ENCODE results near the gene LRBA.

Gene LRBA

DNA sequence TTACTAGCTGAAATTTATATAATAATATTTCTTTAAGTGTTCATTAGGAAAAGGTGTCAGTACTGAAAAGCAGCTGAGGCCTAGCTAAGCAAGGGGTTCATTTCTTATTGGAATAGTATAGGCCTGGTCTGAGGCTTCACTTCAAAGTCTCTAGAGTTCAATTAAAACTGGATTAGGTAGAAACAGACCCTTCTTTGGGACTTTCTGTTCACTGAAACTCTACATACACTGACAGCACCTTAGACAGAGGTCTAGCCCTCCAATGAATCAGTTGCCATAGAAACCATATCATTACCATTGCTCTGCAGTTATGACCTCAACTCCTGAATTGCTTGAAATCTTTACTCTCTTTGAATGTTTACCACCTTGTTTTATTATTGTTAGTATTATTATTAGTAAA lies 519.5 kb downstream of the LRBA start:
- no peak for DNase-seq (ENCODE audit: low read depth)

DNA sequence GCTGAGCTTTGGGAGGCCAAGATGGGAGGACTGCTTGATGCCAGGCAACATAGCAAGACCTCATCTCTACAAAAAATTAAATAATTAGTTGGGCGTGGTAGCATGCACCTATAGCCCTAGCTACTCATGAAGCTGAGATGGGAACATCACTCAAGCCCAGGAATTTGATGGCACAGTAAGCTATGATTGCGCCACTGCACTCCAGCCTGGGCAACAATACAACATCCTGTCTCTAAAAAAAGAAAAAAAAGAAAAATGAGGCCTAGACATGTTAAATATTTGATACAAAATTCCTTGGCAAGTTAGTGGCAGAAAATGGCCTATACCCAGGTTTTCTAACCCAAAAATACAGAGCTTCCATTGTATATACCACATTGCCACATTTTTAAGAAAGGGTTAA lies 521.2 kb downstream of the LRBA start:
- no peak for DNase-seq (ENCODE audit: low read depth)

DNA sequence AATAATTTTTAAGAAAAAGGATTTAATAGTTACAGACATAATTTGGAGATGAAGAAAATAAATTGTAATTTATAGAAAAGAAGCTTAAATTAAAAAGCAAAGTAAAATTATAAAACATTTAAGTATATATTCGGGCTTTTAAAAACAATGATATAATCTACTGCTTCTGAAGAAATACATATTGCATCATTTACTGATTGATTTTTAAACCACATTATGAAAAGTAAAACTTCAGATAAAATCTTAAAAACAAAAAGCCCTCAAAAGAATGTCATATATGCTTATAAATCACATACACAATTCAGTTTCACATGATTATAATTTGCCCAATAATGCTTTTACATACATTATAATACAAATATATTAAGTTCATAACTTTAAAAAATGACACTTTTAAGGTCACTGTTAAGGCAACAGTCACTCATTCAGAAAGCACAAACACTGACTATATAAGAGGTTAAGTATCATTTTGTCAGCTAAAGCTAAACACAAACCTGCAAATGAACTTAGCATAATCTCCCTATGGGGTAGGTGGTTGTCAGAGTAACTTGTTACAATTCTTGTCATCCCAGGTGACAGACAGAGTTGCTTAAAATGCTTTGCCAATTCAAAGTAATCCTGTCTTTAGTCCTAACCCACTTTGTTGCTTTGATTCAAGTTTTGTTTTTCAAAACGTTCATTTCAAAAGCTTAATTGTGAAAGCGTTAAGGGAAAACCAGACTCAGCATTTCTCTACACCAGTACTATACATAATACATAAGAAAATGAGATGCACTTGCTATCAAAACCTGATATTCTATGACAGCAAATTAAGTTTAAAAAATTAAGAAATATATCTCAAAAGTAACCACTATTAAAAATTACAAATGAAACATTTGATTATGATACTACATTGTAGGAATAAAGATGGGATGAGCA lies 523.7 kb downstream of the LRBA start:
- no peak for DNase-seq (ENCODE audit: low read depth)

DNA sequence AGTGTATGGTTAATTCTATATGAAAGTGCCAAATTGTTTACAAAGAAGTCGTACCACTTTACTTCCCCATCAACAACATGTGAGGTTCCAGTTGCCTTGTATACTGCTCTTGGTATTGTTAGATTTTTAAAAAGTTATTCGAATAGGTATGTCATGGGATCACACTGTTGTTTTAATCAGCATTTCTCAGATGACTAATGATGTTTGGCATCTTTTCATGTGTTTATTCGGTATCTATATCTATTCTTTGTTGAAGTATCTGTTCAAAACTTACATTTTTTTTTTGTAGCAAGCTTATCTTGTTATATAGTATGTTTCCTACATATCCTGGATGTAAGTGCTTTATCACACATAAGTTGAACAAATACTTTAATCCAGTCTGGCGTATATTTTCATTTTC lies 532.5 kb downstream of the LRBA start:
- DNase-seq (ENCODE audit: low read depth): no peak

DNA sequence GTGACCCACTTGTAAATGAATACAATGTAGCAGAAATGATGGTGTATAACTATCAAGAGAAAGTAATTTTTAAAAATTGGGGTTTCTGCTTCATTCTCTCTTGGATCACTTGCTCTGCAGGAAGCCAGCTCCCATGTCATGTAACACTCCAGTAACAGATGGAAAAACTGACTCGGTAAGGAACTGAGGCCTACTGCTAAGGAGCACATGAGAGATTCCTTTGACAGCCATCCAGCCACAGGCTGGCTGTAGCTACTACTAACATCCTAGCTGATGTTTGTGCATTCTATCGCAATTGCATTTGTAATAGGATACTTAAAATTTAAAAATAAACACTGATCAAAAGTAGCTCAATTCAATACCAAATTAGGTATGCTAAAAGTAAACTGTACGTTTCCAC lies 535.4 kb downstream of the LRBA start:
- DNase-seq (ENCODE audit: low read depth): no peak

DNA sequence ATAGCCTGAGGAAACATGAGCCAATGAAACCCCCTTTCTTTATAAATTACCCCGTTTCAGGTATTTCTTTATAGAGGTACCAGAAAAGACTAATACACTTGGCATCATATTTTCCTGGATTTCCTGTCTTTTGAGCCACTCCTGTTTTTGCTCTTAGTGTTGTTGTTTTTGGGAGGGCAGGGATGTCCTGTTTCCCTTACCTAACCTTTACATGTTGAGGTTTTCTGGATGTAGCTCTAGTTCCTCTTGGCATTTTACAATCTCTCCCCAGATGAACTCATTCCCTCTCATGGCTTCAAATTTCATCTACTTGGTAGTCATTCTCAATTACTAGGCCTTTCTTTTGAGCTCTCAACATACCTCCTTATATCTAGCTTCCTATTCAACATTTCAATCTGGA lies 537.2 kb downstream of the LRBA start:
- no peak for DNase-seq (ENCODE audit: low read depth)

DNA sequence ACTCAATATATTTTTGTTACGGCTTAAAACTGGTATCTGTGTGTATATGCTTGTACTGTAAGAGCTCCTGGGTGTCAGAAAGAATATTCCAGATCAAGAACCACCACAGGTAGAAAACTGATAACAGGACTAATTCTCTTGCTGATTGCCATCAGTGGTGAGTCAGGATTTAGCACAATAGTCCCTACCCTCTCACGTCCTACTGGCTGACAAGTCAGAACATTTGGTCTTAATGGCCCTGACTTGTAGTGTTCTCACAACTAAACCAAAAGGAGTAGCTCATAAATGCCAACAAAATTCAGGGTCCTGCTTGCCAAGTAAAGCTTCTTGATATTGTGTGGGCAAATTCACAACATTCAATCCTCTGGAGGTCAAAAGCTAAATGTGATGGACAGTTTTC lies 538.3 kb downstream of the LRBA start:
- DNase-seq (ENCODE audit: low read depth): no peak

DNA sequence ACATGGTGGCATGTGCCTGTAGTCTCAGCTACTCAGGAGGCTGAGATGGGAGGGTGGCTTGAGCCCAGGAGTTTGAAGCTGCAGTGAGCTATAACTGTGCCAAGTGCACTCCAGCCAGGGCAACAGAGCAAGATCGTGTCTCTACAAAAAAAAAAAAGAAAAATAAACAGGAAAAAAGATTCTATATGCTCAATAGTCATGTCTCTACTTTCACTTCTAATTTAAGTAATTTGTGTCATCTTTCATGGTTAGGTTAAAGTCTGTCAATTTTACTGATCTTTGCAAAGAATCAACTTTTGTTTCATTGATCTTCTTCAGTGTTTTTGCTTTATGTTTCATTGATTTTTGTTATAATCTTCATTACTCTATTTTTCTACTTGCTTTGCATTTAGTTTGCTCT lies 539.3 kb downstream of the LRBA start:
- no peak for DNase-seq (ENCODE audit: low read depth)

DNA sequence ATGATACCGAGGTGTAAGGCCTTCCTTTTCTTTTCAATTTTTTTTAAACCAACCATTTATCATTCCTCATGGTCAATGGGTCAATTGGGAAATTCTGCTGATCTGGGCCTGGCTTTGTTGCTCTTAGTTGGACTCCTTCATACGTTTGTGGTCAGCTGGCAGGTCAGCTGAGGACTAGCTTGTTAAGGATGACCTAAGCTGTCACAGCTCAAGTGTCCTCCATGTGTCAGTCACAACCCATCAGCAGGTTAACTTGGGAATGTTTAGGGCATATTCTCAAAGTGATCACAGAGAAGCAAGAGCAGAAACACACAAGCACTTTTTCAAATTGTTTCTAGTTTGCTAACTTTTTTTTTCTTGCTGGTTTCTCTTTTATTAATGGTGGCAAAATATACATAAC lies 550.6 kb downstream of the LRBA start:
- no peak for DNase-seq (ENCODE audit: low read depth)

DNA sequence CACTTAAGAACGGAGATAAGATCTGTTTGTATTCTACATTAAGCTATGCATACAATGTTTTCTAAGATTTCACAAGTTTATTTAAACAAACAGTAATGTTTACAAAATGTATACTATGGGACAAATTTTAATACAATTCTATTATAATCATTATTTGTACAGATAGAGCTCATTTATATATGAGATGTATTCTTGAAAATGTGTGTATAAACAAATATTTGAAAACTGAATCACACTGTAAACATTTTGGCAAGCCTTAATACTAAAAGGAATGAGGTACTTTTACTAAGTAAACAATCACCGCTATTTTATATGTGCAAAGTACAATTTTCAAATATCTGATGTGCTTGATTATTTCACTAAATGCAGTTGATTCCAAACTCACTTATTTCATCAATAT lies 552.3 kb downstream of the LRBA start:
- DNase-seq (ENCODE audit: low read depth): no peak

DNA sequence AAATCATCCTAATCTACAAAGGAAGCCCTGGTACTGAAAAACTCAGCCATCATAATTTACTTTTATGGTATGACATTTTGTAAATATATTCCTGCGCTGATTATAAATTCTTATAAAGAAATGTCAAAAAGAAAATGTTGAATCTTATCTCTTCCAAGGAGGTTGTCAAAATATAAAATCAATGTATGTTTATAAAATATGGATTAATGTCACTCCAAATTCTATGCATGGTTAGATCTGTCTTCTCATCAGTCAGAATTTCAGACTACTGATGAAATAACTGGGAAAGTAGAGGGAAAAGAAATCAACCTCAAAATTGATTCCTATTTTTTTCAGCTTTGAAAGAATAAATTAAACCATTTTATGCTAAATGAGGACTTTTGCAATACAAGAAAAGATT lies 553.1 kb downstream of the LRBA start:
- no peak for DNase-seq (ENCODE audit: low read depth)

DNA sequence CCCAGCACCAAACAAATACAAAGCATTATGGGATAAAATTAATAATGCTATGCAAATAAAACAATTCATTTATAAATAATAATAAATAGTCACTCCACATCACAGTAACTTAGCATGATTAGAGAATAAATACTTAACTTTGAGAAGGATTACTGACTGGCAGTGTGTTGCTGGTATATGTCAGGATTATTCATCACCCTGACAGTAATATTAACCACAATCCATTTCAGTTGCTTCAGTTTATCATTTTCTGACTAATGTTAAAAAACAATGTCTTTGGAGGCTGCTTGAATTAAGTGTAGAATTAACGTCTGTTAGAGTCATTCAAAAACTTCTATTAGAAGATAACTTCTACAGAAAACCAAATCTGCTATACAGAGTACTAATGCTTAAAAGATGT lies 557.3 kb downstream of the LRBA start:
- no peak for DNase-seq (ENCODE audit: low read depth)

DNA sequence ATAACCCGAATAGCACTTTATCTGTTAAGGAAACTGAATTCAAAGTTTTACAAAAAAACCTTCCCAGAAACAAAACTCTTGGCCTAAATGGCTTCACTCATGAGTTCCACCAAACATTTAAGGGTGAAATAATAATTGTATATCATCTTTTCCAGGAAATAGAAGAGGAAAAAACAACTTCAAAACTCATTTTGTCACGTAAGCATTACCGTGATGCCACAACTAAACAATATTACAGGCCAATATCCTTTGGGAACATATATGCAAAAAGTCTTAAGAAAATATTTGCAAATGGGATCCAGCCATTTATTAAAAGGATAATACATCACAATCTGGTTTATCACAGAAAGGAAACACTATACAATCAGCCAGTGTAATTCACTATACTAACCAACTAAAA lies 563.2 kb downstream of the LRBA start:
- no peak for DNase-seq (ENCODE audit: low read depth)

DNA sequence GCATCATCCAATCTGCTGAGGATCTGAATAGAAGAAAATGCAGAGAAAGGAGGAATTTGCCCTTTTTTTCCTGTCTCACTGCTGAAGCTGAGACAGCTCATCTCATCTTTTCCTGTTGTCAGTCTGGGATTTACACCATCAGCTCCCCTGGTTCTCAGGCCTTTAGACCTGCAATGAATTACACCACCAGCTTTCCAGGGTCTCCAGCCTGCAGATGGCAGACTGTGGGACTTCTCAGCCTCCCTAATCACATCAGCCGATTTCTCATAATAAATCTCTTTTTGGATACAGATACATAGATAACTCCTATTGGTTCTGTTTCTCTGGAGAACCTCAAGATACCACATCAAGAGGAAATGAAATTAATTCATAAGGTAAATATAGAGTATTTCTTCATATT lies 567.7 kb downstream of the LRBA start:
- no peak for DNase-seq (ENCODE audit: low read depth)

DNA sequence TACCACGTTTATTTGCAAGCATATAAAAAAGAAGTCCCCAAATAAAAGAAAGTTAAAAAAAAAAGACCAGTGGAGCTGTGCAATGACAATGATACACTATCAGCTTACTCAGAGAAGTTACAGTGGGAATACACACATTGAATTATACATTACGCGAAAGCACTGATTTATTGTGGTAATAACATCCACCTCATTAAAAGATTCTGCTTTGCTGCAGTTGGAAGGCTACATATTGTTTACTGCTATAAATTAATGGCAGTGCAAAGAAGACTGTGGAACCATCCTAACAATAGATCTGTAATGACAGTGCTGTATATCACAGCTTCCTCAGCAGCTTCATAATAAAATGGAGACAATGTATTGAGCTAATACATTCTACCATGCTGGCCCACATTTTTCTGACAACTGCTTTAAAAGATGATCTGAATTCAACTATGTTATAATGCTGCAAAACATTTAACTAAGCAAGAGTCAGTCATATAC lies 575.6 kb downstream of the LRBA start:
- no peak for DNase-seq (ENCODE audit: low read depth)

DNA sequence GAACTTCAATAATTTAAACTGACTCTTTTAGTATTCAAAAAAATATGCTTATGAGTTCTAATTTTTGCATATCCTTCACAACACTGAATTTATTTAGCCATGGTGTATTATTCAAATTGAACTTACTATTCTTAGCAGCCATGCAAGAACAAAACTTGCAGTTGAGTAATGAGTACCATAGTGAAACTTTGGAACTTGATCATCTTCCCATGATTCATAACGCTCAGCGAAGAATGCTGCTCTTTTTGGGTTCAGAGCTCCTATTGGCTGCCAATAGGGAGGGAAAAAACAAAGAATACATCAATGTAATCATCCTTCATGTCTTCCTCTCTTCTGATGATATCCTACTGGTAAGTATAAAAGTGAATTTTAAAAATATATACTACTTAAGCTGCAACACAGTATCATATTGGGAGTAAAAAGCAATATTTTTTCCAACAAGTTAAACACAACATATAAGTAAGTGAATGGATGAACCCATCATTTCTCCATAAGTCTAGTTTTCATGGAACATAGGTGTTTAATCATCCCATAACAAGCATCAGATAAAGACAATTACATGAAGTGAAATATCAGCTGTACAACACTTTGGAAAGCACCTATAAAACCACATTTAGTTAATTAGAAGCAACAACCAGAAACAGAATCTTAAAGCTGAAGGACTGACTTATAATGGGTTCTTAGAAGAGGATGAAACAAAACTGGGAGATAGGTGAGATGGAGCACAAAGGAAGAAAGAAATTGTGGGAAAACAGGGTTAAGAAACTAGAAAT lies 578.3 kb downstream of the LRBA start:
- no peak for DNase-seq (ENCODE audit: low read depth)

DNA sequence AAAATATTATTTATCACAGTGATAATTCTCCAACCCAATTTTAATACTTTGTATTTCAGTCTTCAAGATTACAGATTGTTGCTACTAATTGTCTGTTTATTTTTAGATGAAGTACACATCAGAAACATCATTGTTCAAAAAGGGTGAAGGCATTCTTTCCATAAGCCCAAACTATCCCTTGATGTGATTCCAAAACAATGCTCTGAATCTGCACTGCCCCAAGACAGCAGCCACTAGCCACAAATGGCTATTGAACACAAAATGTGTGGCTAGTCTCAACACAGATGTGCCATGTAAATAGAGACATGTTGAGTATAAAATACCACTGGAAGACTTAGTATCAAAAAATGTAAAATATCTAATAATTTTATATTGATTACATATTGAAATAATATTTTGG lies 583.9 kb downstream of the LRBA start:
- no peak for DNase-seq (ENCODE audit: low read depth)

DNA sequence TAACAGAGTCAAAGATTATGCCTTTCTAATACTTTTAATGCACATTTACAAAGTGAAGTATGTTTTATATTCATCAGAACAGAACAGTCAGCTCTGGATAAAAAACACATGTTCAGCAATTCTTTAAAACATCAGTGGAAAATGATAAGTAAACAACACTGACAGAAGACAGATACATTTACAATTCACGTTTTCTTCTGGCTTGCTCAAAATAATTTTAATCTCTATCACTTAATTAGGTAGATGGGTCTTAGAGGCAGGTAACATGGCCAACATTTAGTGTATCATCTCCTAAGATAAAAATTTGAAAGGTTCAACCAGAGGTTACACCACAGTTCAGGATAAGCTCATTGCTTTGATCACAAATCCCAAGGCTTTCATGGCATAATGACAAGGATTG lies 589.9 kb downstream of the LRBA start:
- no peak for DNase-seq (ENCODE audit: low read depth)

DNA sequence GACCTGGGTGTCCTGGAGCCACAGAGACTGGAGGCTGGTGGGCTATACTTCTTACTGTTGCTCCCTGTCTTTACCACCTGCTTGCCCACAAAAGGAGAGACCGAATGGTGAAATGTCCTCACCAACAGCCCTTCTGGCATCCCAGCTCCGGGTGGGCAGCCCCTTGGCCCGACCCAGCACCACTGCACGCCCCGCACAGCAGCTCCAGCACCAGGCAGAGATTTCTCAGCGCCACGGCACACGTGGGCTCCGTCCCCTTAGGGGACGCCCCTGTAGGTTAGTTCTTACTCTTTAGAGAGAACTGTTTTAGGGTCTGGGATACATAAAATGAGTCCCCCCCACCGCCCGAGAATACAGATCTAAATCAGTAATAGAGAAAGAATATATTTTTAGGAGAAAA lies 591.6 kb downstream of the LRBA start:
- DNase-seq (ENCODE audit: low read depth): no peak

DNA sequence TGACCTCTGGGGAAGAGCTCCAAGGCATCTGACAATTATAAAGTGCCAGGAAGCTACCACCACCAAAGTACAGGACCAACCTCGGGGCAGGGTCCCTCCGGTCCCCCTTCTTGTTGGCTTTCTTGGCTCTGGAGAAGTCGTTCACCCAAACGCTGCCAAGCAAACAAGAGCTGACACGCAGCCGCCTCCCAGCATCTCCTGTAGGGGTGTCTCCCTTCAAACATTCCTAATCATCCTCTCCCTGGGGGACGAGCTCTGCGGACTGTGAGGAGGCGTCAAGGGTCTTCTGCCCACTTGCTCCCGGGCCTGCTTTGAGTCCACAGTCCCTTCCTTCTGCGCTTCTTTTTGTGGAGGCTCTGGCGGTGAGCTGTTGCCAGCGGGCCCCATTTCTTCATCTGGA lies 592.0 kb downstream of the LRBA start:
- no peak for DNase-seq (ENCODE audit: low read depth)

DNA sequence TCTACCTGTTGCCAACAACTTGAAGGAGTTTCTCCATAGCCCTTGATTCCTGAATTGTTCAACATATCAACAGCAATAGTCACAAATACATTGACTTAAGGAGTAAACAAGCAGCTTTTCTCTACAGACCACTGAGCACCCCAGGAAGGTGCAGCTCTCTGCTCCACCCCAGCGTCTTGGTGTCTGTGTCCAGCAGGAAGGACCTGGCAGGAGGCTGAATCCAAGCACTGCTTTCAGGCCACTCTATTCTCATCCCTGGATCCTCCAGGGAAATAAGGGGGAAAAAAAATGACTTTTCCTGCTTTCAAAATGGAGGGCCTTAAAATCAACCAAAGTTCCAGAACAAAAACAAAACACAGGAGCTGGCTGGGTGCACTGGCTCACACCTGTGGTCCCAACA lies 593.5 kb downstream of the LRBA start:
- no peak for DNase-seq (ENCODE audit: low read depth)

DNA sequence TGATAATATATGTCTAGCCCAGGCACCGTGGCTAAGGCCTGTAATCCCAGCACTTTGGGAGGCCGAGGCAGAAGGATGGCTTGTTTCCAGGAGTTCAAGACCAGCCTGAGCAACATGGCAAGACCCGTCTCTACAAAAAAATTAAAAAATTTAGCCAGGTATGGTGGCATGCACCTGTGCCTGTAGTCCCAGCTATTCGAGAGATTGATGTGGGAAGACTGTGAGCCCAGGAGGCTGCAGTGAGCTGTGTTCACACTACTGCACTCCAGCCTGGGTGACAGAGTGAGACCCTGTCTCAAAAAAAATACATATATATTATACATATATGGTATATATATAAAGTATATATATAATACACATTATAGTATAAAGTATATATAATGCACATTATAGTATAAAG lies 595.1 kb downstream of the LRBA start:
- no peak for DNase-seq (ENCODE audit: low read depth)

DNA sequence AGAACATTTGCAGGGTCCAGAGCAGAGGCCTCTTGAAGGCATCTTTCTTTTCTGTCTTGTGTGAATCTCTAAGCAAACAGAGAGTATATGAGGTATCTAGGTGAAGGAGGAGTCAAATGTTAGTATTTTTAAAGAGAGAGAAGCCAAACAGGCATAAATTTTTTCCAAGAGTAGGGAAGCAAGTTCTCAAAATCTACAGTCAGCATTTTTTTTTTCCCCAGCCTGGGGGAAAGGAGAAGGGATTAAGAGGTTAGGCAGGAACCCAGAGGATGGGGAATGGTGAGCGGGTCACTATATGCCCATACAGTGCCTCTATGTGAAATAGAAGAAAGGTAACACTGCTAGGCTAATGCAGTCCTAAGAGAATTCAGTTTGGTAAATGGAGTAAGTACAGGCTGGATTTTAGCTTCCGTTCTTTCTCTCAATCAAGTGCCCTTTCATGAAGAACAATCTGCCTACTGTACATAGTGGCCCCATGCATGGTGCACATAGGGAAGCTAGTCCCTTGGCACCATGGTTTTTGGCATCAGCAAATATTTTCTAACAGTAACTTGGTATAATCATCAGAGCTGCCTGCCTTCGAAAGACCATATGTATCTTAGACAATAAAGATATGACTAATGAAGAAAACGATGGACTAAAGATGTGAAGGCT lies 596.2 kb downstream of the LRBA start:
- no peak for DNase-seq (ENCODE audit: low read depth)

All from CMK (cell line).